Activated T-cell treated with anti-CD3 and anti-CD28 coated beads for 4 hours (primary cell): ENCODE results near the gene CLRN3.

Experiments used
- DNase-seq: peaks from one replicate; pipeline ENCODE4 v3.0.0-alpha.2; 2020

Gene CLRN3

GRCh38 chr10:127836176-127836575 is 56.6 kb downstream of the CLRN3 start:
- DNase-seq: no peak

GRCh38 chr10:127834791-127835190 is 58.0 kb downstream of the CLRN3 start:
- DNase-seq: no peak

- no peak for DNase-seq
Measured at GRCh38 chr10:127834221-127834620, 58.5 kb downstream of the CLRN3 start.

- no peak for DNase-seq
Measured at GRCh38 chr10:127833804-127834203, 58.9 kb downstream of the CLRN3 start.

GRCh38 chr10:127832501-127832900 is 60.2 kb downstream of the CLRN3 start:
- DNase-seq: no peak

- DNase-seq: no peak
Measured at GRCh38 chr10:127830414-127830813, 62.3 kb downstream of the CLRN3 start.
